NCI-H2196 (cell line): Measurements from ENCODE around the gene SPECC1.
"Not testable (repeated sequence)": the region's sequence is repeated elsewhere in the genome, so short reads cannot be mapped to it uniquely, and the experiment has no call there.

Experiments
- DNase-seq: peaks from one replicate; lab custom pipeline; 2025; ENCODE audit not compliant: unreplicated experiment; lab: John Stamatoyannopoulos, UW

The SPECC1 gene

DNA sequence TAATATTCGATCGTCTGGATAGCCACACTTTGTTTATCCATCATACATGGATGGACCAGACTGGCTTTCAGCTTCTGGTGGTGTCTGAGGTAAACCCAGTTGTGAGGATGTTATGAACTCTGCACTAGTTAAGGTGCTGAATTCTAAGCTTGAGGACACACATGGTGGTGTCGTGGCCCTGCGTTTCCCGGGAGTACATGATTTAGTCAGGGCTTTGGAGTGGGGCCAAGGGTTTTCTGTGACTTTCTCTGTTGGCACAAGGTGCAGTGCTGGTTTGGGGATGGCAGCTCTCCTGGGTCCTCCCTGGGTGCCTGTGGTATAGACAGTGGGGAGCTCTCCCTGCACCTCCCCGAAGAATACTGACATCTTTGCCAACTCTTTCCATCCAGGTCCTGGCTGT, 116.6 kb downstream of the SPECC1 start:
- DNase-seq: no peak

GRCh38 chr17:20127360-20128035, 118.3 kb downstream of the SPECC1 start:
- DNase-seq: no peak

GRCh38 chr17:20128036-20128667, 119.0 kb downstream of the SPECC1 start:
- DNase-seq: no peak

DNA sequence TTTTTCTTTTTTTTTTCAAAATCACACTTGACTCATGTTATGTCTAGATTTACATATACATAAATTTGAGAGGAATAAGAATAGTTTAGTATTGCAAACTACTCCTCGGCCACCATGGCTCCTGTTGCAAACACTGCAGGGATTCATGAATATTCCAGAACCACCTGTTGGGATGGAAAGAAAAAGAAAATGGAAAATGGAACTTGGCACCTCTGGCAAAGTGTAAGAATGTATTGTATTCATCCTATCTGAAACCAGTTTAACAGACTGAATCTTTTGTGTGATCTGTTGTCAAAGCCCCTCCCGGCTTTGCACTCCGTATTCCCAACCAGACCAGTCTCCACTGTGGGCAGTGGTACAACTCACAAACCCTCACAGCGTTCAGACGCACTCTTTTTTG, 124.4 kb downstream of the SPECC1 start:
- no peak for DNase-seq

DNA sequence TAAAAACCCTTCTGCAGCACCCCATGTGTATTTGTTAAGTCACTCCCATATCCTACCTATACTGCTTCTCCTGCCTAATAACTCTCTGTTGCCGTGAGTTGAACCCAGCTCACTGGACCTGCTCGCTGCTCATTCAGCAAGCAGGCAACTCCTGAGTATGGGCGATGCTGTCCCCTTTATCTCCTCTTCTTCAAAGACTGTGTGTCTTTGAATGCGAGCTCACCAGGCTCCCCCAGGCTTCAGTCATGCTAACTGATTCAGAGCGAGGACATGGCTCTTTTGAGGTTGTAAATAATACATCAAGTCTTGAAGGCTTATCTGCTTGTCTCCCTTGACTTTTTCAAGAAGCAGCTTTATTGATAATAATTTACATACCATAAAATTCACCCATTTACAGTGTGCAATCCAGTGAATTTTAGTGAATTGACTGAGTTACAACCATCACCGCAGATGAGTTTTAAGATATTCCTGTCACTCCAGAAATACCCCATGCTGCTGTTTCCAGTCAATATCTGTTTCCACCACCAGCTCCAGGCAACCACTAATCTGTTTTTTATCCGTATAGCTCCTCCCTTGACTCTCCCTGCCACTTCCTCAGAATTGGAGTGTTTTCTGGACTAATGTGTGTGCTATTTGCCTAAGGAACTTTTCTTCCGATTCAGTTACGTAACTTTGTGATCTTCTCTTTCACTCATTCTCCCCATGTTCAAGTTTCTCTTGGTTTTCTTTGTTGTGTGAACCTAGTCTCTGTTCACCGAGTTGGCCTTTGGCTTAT, 132.2 kb downstream of the SPECC1 start:
- no peak for DNase-seq

DNA sequence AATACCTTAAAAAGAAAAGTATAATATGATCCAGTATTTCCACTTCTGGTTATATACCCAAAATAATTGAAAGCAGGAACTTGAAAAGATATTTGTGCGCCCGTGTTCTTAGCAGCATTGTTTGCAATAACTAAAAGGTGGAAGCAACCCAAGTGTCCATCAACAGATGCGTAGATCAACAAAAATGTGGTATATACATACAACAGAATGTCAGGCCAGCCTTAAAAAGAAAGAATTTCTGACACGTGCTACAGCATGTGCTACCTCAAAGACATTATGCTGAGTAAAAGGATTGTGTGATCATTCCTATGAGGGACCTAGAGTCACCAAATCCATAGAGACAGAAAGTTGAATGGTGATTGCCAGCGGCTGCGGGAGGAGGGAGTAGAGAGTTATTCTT, 133.1 kb downstream of the SPECC1 start:
- no peak for DNase-seq

GRCh38 chr17:20143740-20144139, 134.6 kb downstream of the SPECC1 start:
- DNase-seq: no peak

DNA sequence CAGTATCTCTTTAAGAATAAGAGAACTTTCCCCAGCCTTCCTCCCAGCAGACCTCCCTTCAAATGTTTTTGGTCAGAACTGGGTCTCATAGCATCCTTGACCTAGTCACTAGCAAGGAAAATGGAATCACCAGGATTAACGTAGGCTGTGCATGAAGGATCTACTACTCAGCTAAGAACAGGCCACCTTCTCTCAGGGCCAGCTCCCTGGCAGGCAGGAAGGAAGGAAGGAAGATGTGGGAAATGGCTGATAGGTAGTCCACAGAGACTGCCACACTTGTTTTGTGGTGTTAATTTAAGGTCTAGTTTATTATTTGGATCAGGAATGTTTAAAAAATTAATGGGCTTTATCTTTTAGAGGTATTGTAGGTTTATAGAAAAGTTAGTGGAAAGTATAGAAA, 136.4 kb downstream of the SPECC1 start:
- no peak for DNase-seq

DNA sequence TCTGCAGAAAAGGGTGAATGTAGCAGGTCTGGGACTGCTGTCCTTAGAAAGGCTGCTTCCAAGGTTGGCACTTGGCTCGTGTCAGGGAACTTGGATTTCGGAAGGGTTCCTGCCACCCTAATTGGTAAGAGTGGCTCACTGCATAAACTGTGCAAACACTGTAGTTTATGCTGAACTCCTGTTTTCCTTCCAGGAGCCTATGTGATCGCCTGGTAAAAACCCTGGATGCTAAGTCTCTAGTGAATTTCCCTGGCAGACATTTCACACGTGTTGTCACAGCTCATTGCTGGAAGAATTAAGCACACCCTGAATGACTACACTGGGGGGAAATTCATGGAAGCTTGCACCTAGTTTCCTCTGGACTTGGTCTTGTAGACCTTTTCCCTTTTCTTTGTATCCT, 140.1 kb downstream of the SPECC1 start:
- no peak for DNase-seq

DNA sequence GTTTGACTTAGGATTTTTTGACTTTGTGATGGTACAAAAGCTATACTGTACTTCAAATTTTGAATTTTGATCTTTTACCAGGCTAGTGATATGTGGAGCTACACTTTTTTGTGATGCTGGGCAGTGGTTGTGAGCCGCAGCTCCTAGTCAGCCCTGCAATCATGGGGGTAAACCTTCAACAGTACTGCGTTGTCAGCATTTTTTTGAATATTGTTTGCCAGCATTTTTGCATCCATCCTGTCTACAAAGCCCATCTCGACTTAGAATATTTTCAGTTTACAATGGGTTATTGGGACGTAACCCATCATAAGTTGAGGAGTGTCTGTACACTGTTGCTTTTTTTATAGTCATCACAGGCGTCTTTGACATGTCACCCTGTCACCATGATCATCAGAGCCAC, 142.0 kb downstream of the SPECC1 start:
- DNase-seq: no peak

GRCh38 chr17:20153231-20153630, 144.1 kb downstream of the SPECC1 start:
- DNase-seq: no peak

DNA sequence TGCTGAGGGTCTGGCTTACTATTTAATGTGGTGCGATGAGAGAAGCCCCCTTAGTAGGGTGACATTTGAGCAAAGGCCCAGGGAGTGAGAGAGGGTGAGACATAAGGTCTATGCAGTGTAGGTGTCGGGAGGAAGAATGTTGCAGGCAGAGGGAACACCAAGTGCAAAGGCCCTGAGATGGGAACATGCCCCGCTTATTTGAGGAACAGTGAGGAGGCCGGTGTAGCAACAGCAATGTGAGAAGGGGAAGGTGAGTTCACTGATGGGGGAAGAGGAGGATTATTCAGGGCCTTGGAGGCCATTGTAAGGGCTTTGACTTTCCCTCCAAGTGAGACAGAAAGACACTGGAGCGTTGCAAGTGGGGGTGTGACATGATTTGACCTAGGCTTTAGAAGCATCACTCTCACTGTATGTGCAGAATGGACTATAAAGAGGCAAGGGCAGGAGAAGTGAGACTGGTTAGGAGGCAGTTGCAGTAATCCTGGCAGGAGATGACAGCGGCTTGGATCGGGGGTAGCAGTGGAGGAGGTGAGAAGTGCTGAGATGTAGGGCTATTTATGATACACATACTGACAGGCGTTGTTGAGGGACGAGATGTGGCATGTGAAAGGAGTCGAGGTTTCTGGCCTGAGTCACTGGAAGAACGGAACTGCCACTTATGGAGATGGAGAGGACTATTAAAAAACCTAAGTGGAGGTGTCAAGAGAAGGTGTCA, 145.3 kb downstream of the SPECC1 start:
- DNase-seq: no peak

- peak; percentile 87 for DNase-seq
These were observed 146.4 kb downstream of the SPECC1 start for GRCh38 chr17:20155258-20156195.

DNA sequence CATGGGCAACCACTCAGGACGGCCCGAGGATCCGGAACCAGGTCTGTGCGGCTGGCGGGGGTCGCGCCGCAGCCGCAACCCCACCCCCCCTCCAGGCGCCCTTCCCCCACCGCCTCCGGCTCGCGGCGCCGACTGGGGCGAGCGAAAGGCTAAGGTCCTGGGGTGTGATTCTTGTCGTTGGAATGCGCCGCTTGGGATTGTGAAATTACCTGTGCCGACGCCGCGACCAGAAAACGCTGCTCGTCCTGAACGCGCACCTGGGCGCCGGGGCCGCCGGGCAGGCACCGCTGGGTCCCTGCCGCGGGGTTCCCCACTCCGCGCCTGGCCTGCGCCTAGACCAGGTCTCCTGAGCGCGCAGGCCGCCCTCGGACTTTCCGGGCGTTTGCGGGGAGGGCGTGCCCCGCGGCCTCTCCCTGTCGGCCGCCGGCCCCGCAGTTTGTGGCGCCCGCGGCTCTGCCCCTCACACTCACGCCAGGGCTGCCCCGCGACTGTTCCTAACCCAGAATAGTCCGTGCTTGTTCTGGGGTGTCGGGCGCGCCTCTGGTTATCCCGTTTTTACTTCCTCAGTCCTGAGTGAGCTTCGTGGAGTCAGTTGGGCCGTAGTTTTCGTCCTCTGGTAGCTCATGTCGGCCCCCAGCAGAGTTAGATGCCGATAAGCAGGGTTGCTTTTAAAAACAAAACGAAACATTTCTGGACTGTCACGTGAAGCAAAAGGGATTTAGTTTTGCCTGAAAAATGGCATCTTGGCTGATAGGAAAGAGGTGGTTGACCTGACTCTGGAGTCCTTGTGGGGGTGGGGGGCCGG, 147.2 kb downstream of the SPECC1 start:
- no peak for DNase-seq

DNA sequence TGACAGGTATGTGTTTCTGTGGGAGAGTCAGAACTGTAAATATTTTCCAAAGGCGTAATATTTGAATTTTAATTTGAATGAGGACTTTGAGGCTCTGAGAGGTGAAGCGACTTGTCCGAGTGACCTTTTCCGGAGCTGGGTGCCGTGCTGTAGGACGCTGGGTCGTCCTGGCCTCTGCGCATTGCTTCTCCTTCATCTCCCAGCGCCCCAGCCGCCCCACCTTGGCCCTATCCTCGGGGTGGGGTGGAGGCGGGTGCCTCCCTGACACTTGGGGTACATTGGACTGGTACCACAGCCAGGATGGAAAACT, 147.8 kb downstream of the SPECC1 start:
- DNase-seq: no peak

GRCh38 chr17:20158580-20158979, 149.4 kb downstream of the SPECC1 start:
- no peak for DNase-seq

GRCh38 chr17:20159406-20160069, 150.4 kb downstream of the SPECC1 start:
- DNase-seq: no peak

DNA sequence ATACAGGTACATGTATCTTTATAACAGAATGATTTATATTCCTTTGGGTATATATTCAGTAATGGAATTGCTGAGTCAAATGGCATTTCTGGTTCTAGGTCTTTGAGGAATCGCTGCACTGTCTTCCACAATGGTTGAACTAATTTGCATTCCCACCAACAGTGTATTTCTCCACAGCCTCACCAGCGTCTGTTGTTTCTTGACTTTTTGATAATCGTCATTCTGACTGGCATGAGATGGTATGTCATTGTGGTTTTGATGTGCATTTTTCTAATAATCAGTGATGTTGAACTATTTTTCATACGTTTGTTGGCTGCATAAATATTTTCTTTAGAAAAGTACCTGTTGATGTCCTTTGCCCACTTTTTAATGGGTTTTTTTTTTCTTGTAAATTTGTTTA, 156.4 kb downstream of the SPECC1 start:
- DNase-seq: not testable (repeated sequence)

DNA sequence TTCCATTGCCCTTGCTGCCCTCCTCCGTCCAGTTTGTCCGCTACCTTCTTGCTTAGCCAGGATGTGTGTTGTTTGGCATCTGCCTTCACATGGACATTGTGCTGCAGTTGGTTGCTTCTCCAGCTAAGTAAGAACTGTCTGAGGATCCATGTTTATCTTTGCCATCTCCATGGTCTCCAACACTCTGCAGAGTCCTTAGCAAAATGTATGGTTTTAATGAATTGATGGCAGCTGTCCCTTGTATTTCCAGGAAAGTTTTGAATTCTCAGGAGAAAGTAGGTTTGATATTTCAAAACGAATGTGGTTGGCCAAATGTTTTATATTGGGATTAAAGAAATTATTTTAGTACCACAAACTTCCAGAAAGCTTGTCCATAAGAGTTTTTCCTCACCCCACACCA, 160.9 kb downstream of the SPECC1 start:
- no peak for DNase-seq
